H1 (cell line): ENCODE results near the gene SORBS1. TPM values are rescaled to one million over a fixed set of nuclear protein-coding genes. Genes with fewer than 3 reads are reported as not detected.

ENCODE experiments used
- CTCF ChIA-PET: fragments of 300-600 bp; sonication (Branson Sonifier 250); formaldehyde crosslinking; loops from one replicate; lab custom pipeline; 2021; ENCODE audit not compliant: partially characterized antibody; lab: Charles Lee
- POLR2A ChIA-PET: fragments of 300-600 bp; sonication (Branson Sonifier 250); formaldehyde crosslinking; loops from one replicate; lab custom pipeline; 2021; ENCODE audit warnings: inconsistent platforms; ENCODE audit not compliant: partially characterized antibody; lab: Charles Lee
- DNase-seq, 2 experiments: peaks; one replicate each; pipeline versions ENCODE4 v3.0.0 to v3.0.0-alpha.2; 2010 to 2022; ENCODE audit warnings: low spot score in 2 of 2, low read depth in 1 of 2, mixed read lengths in 1 of 2
- FAIRE-seq: peaks from 2 replicates; lab custom pipeline; 2011; peaks lifted over from hg19 to GRCh38; lab: Jason Lieb, UNC
- H2AFZ ChIP-seq: 2 replicates; pipeline ENCODE4 v1.8.1; 2012; ENCODE audit warnings: low read length, inconsistent platforms
- H2AK5ac ChIP-seq: 2 replicates; pipeline ENCODE4 v1.6.1; 2013; ENCODE audit warnings: low read depth, low read length
- H2BK120ac ChIP-seq: replicated peaks from 2 replicates; pipeline ENCODE3; 2013; ENCODE audit warnings: low read depth, low read length, inconsistent platforms
- H2BK12ac ChIP-seq: 2 replicates; pipeline ENCODE4 v1.6.1; 2013; ENCODE audit warnings: low read depth, low read length
- H2BK15ac ChIP-seq: 2 replicates; pipeline ENCODE4 v1.6.1; 2013; ENCODE audit warnings: low read length
- H2BK20ac ChIP-seq: 2 replicates; pipeline ENCODE4 v1.6.1; 2013; ENCODE audit warnings: low read length
- H2BK5ac ChIP-seq: 2 replicates; pipeline ENCODE4 v1.6.1; 2013; ENCODE audit warnings: low read depth, low read length
- H3K14ac ChIP-seq: 2 replicates; pipeline ENCODE4 v1.6.1; 2013; ENCODE audit warnings: inconsistent platforms; ENCODE audit not compliant: insufficient read length
- H3K18ac ChIP-seq: 2 replicates; pipeline ENCODE4 v1.6.1; 2013; ENCODE audit warnings: low read length; ENCODE audit errors: extremely low read depth
- H3K23ac ChIP-seq: 2 replicates; pipeline ENCODE4 v1.6.1; 2013; ENCODE audit warnings: inconsistent platforms; ENCODE audit not compliant: insufficient read length
- H3K23me2 ChIP-seq: 2 replicates; pipeline ENCODE4 v1.6.1; 2013; ENCODE audit warnings: low read depth, low read length
- H3K27ac ChIP-seq: 2 replicates; pipeline ENCODE4 v1.6.1; 2011; ENCODE audit warnings: low read depth, low read length, inconsistent platforms
- H3K27me3 ChIP-seq, 4 experiments: replicated peaks in 1 of 4; 1 replicate in 1 of 4; 2 replicates in 3 of 4; pipeline versions ENCODE4 v1.6.1 to v1.8.1; 2011 to 2013; ENCODE audit warnings: low read length in 3 of 4, mild to moderate bottlenecking in 3 of 4, inconsistent platforms in 2 of 4, mixed read lengths in 2 of 4, moderate library complexity in 1 of 4; ENCODE audit not compliant: control insufficient read depth in 3 of 4, insufficient read depth in 3 of 4; ENCODE audit errors: extremely low read depth in 1 of 4
- H3K36me3 ChIP-seq, 4 experiments: 2 replicates each; pipeline versions ENCODE4 v1.6.1 to v1.8.1; 2011 to 2013; ENCODE audit warnings: mild to moderate bottlenecking in 4 of 4, low read length in 3 of 4, moderate library complexity in 2 of 4, control low read depth in 1 of 4, inconsistent platforms in 1 of 4; ENCODE audit not compliant: insufficient read depth in 4 of 4, control insufficient read depth in 2 of 4
- H3K4ac ChIP-seq: replicated peaks from 2 replicates; pipeline ENCODE3; 2013; ENCODE audit warnings: low read length, low read depth, mixed read lengths, inconsistent platforms; ENCODE audit not compliant: insufficient read length
- H3K4me1 ChIP-seq, 4 experiments: replicated peaks in 1 of 4; 1 replicate in 1 of 4; 2 replicates in 3 of 4; pipeline versions ENCODE4 v1.6.1 to v1.8.1; 2011 to 2013; ENCODE audit warnings: low read length in 3 of 4, inconsistent platforms in 2 of 4, mixed read lengths in 1 of 4; ENCODE audit not compliant: insufficient read depth in 4 of 4, control insufficient read depth in 3 of 4
- H3K4me2 ChIP-seq, 2 experiments: 2 replicates each; pipeline versions ENCODE4 v1.6.1 to v1.8.1; 2011 to 2013; ENCODE audit warnings: low read depth in 2 of 2, low read length in 2 of 2, control low read depth in 1 of 2, inconsistent platforms in 1 of 2, mild to moderate bottlenecking in 1 of 2; ENCODE audit not compliant: insufficient read depth in 1 of 2
- H3K4me3 ChIP-seq, 4 experiments: fragments of 200-600, 300-600 bp in 1 of 4; sonication (generic), shearing (Covaris generic), sonication (Bioruptor Twin) in 1 of 4; 2 replicates each; pipeline versions ENCODE4 v1.5.1 to v1.8.1; 2011 to 2016; ENCODE audit warnings: low read length in 4 of 4, low read depth in 3 of 4, control low read depth in 2 of 4, inconsistent platforms in 2 of 4, mild to moderate bottlenecking in 2 of 4, mixed read lengths in 1 of 4, moderate library complexity in 1 of 4; ENCODE audit not compliant: insufficient read depth in 2 of 4; ENCODE audit errors: extremely low read depth in 1 of 4
- H3K56ac ChIP-seq: replicated peaks from 2 replicates; pipeline ENCODE3; 2013; ENCODE audit warnings: low read depth, mild to moderate bottlenecking, mixed read lengths, low read length, inconsistent platforms; ENCODE audit not compliant: insufficient read length
- H3K79me1 ChIP-seq: 2 replicates; pipeline ENCODE4 v1.6.1; 2013; ENCODE audit warnings: low read depth, low read length, control low read depth
- H3K79me2 ChIP-seq, 2 experiments: 2 replicates each; pipeline versions ENCODE4 v1.6.1 to v1.8.1; 2012 to 2013; ENCODE audit warnings: low read length in 2 of 2, mild to moderate bottlenecking in 2 of 2, inconsistent platforms in 1 of 2; ENCODE audit not compliant: insufficient read depth in 2 of 2, control insufficient read depth in 1 of 2
- H3K9ac ChIP-seq, 4 experiments: replicated peaks in 1 of 4; 1 replicate in 1 of 4; 2 replicates in 3 of 4; pipeline versions ENCODE4 v1.6.1 to v1.8.1; 2011 to 2013; ENCODE audit warnings: low read depth in 3 of 4, low read length in 3 of 4, control low read depth in 2 of 4, mild to moderate bottlenecking in 2 of 4, moderate library complexity in 2 of 4, inconsistent platforms in 1 of 4; ENCODE audit errors: extremely low read depth in 1 of 4
- H3K9me3 ChIP-seq, 2 experiments: 2 replicates each; pipeline versions ENCODE4 v1.6.1 to v1.8.1; 2012 to 2013; ENCODE audit warnings: mild to moderate bottlenecking in 2 of 2, moderate library complexity in 2 of 2, control low read depth in 1 of 2, inconsistent platforms in 1 of 2, low read depth in 1 of 2, low read length in 1 of 2, mixed read lengths in 1 of 2; ENCODE audit not compliant: insufficient read depth in 2 of 2
- H4K20me1 ChIP-seq, 2 experiments: replicated peaks in 1 of 2; 2 replicates each; pipeline versions ENCODE3 to v1.8.1; 2011 to 2013; ENCODE audit warnings: inconsistent platforms in 2 of 2, low read length in 2 of 2, mild to moderate bottlenecking in 1 of 2; ENCODE audit not compliant: insufficient read depth in 2 of 2, control insufficient read depth in 1 of 2
- H4K5ac ChIP-seq: 2 replicates; pipeline ENCODE4 v1.6.1; 2013; ENCODE audit warnings: low read length, low read depth, mixed read lengths, inconsistent platforms; ENCODE audit not compliant: insufficient read length
- H4K8ac ChIP-seq: 2 replicates; pipeline ENCODE4 v1.8.0; 2013; ENCODE audit warnings: mild to moderate bottlenecking, moderate library complexity, low read length, inconsistent platforms; ENCODE audit not compliant: insufficient read depth; ENCODE audit errors: extremely low read depth
- H4K91ac ChIP-seq: replicated peaks from 2 replicates; pipeline ENCODE3; 2013; ENCODE audit warnings: low read length, mixed read lengths, inconsistent platforms; ENCODE audit not compliant: insufficient read length
- GABPA ChIP-seq: IDR thresholded peaks from 2 replicates; pipeline ENCODE4 v1.6.1; 2011; ENCODE audit warnings: mild to moderate bottlenecking, low read length, moderate library complexity, borderline replicate concordance; ENCODE audit not compliant: insufficient read depth
- NRF1 ChIP-seq: IDR thresholded peaks from 2 replicates; pipeline ENCODE4 v1.6.1; 2011; ENCODE audit warnings: mild to moderate bottlenecking, low read depth, low read length, improper control_type of control experiment
- RNF2 ChIP-seq: fragments of 200-900, 300-1000 bp; sonication (generic); IDR thresholded peaks from 2 replicates; pipeline ENCODE4 v1.7.1; 2016; ENCODE audit warnings: borderline replicate concordance, low read depth, mild to moderate bottlenecking, antibody characterized with exemption, low read length; ENCODE audit not compliant: poor library complexity, severe bottlenecking; ENCODE audit errors: missing control alignments
- SUZ12 ChIP-seq: fragments of 200-600 bp; sonication (generic); IDR thresholded peaks from 2 replicates; pipeline ENCODE4 v1.6.1; 2012; ENCODE audit warnings: mild to moderate bottlenecking, inconsistent platforms, low read length, moderate library complexity, mixed read lengths
- WGBS, 2 experiments: shearing (Covaris generic) in 1 of 2; methylation state at CpG; one replicate each; pipeline versions ENCODE4 v1.1.6 to v1.1.7; 2013 to 2015; ENCODE audit warnings: low lambda C conversion rate in 2 of 2, mixed read lengths in 2 of 2, inconsistent platforms in 1 of 2, low coverage in 1 of 2, missing lambda C conversion rate in 1 of 2; ENCODE audit not compliant: insufficient replicate concordance in 2 of 2, insufficient coverage in 1 of 2, insufficient read length in 1 of 2; ENCODE audit errors: extremely low coverage in 1 of 2, missing lambda C conversion rate in 1 of 2; 5-methylcytosine and 5-hydroxymethylcytosine counted together
- polyA plus RNA-seq, 7 experiments: library from polyadenylated mRNA; depleted of rRNA in 3 of 7; stranded (reverse) in 5 of 7; unstranded in 2 of 7; fragments of >200 nt in 5 of 7; fragments of 200-250 nt in 2 of 7; gene quantifications; 1 replicate in 5 of 7; 2 replicates in 1 of 7; 4 replicates in 1 of 7; pipeline versions ENCODE4 v1.2.1 to v1.2.3, GENCODE V29; 2011 to 2013; ENCODE audit warnings: missing spikeins in 2 of 7, mixed read lengths in 2 of 7
- total RNA-seq: library from RNA; stranded (reverse); fragmentation: NEBNext Ultra II Directional; extraction: Animal tissue kit (Norgen Biotek cat#: 25700); gene quantifications from 2 replicates; pipeline ENCODE4 v1.2.1, GENCODE V29; 2021

Gene SORBS1
- total and polyA plus RNA-seq, 2 of the 8 experiments (the other 6 are each of a cell fraction or from before 2014, with no cell fraction given) = 16.0 to 35.0 TPM

- Histone ChIP-seq H4K20me1 (peaks cover 0 to 2% of the 10 kb centered on the region in 2 experiments), H3K56ac (no peak overlapping the region), H3K9me3 (no peaks in the 10 kb centered on the region), H3K23me2 (no peaks in the 10 kb centered on the region; the same call in 1 of the 2 replicates), H2BK15ac (no peak overlapping the region), H4K91ac (no peak overlapping the region), H3K79me1 (no peaks in the 10 kb centered on the region), H3K27ac (no peak overlapping the region), H4K5ac (no peak overlapping the region), H3K23ac (no peak overlapping the region), H3K18ac (no peak overlapping the region), H2BK12ac (no peak overlapping the region), H3K4ac (no peak overlapping the region), H3K4me1 (peaks cover 0 to 5% (median 0%) of the 10 kb centered on the region in 4 experiments; a peak in 1 of 7 replicates), H2AK5ac (no peak overlapping the region), H4K8ac (no peak overlapping the region), H3K36me3 (peaks cover 0 to 3% (median 0%) of the 10 kb centered on the region in 4 experiments; a peak in 2 of 8 replicates), H3K14ac (no peak overlapping the region), H2BK5ac (no peak overlapping the region), H3K4me3 (no peak overlapping the region), H3K79me2 (no peaks in the 10 kb centered on the region), H2BK20ac (no peak overlapping the region), H3K27me3 (no peaks in the 10 kb centered on the region), H3K9ac (no peak overlapping the region), H3K4me2 (no peak overlapping the region), H2BK120ac (no peak overlapping the region), H2AFZ (no peak overlapping the region)
- CTCF ChIA-PET = interaction anchor here (0.6 to 3.0 kb wide), 7 partner anchors 13 to 585 kb away, joined by 3 to 17 read pairs (median 4); no protein-coding TSS in a partner anchor
- no peak for FAIRE-seq
- 84% methylated on average over 3 of the region's 3 CpGs; no CpG with 5 or more reads in 1 of the 2 experiments for WGBS, 2 experiments
- POLR2A ChIA-PET = no interaction called here
- DNase-seq = no peak
- no peak for TF ChIP-seq SUZ12
- no peak for TF ChIP-seq GABPA
- TF ChIP-seq RNF2 = no peak
- TF ChIP-seq NRF1 = no peak
Observed at GRCh38 chr10:95341716-95342130, 219.4 kb downstream of the SORBS1 start.
